ENCODE measurements around the gene ZNF763.

DNA sequence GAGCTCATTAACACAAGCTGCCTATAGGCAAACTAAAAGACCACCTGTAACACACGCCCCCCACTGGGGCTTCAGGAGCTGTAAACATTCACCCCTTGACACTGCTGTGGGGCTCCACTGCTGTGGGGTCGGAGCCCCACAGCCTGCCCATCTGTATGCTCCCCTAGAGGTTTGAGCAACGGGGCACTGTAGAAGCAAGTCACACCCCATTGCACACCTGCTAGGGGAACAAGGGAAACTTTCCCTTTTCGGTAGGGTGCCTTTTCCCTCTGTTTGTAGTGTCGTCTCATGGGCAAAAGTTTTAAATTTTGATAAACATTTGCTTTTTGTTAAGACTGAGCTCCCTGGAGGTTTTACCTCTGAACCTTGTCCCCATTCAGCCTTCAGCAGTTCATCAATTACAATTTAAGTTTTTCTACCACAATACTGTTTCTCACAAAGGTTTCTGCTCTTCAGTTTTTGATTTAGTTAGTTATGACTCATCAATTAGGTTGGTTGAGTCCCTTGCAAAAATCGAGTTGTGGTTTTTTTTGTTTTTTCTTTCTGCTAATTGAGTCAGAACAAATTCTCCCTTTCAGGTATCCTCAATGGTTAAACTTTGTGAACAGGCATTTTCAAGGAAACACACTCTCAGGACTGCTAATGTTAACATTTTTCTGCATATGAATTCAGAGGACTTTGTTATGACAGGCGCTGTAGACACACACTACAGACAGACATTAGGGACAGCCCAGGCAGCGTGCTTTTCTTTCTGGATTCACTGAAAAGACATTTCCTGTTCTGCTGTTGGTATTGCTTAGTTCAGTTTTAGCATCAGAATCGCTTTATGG lies 35.5 kb downstream of the ZNF763 start:
- TF ChIP-seq CTCF (IDR thresholded peaks at IDR 0.05; ENCODE audit: borderline replicate concordance, extremely low read depth, low read length, poor library complexity, severe bottlenecking) (no peak), EZH2 (IDR thresholded peaks at IDR 0.05; ENCODE audit: borderline replicate concordance, low read depth, low read length, severe bottlenecking) (no peak)

Measured in DND-41 (cell line).